ENCODE data around the gene ABHD5.

GRCh38 chr3:43695443-43695842 lies 4.7 kb downstream of the ABHD5 start:
- TF ChIP-seq CTCF (conservative IDR thresholded peaks at IDR 0.05; ENCODE audit: low read depth, low read length) (no peak), EZH2 (IDR thresholded peaks at IDR 0.05; ENCODE audit: borderline replicate concordance, low read depth, low read length, poor library complexity, severe bottlenecking) (no peak)
